ENCODE measurements around the gene GCK.

GCK gene

DNA sequence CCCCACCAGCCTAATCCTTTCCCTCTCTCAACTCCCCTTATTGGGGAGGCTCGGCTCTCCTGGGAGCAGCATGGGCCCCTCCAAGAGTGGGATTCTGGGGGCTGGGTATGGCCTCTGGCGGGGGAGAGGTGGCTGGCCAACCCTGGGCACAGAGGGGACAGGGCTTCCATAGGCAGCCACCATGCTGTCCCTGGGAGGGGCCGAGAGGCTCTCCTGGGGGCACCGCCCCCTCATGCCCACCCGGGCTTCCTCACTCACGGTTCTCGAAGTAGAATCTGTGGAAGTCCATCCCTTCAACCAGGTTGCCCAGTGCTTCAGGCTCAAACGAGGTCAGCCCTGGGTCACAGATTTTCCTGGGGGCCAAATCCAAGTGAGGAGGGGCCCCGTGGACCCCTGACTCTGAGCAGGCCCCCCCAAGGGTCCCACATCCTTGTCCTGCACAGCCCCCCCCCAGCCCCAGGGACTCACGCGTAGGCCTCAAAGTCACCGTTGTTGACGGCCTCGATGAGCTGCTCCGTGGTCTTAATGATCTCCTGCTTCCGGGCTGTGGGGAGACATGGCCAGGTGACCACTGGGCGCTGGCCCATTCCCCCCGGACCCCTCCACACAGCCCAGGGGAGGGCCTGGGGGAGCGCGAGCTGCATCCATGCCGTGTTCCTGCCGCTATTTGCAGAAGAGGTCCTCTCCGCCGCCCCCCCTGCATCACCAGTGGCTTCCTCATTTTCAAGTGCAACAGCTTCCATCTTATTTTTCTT is 31.3 kb upstream of the GCK start:
- TF ChIP-seq, protein P1, sequence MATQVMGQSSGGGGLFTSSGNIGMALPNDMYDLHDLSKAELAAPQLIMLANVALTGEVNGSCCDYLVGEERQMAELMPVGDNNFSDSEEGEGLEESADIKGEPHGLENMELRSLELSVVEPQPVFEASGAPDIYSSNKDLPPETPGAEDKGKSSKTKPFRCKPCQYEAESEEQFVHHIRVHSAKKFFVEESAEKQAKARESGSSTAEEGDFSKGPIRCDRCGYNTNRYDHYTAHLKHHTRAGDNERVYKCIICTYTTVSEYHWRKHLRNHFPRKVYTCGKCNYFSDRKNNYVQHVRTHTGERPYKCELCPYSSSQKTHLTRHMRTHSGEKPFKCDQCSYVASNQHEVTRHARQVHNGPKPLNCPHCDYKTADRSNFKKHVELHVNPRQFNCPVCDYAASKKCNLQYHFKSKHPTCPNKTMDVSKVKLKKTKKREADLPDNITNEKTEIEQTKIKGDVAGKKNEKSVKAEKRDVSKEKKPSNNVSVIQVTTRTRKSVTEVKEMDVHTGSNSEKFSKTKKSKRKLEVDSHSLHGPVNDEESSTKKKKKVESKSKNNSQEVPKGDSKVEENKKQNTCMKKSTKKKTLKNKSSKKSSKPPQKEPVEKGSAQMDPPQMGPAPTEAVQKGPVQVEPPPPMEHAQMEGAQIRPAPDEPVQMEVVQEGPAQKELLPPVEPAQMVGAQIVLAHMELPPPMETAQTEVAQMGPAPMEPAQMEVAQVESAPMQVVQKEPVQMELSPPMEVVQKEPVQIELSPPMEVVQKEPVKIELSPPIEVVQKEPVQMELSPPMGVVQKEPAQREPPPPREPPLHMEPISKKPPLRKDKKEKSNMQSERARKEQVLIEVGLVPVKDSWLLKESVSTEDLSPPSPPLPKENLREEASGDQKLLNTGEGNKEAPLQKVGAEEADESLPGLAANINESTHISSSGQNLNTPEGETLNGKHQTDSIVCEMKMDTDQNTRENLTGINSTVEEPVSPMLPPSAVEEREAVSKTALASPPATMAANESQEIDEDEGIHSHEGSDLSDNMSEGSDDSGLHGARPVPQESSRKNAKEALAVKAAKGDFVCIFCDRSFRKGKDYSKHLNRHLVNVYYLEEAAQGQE (IDR thresholded peaks at IDR 0.05; ENCODE audit: insufficient read depth in 1 of 2, low read depth in 2 of 2, low read length in 2 of 2) = no peak
- no peak for TF ChIP-seq SIN3A (IDR thresholded peaks at IDR 0.05; ENCODE audit: borderline replicate concordance, insufficient read depth, low read length)
- TF ChIP-seq TAF1 (IDR thresholded peaks at IDR 0.05; ENCODE audit: borderline replicate concordance, insufficient read depth, low read length) = no peak
- TF ChIP-seq POLR2AphosphoS5 (IDR thresholded peaks at IDR 0.05; ENCODE audit: low read depth, low read length) = no peak
- TF ChIP-seq FOXP2 (optimal IDR thresholded peaks at IDR 0.05; ENCODE audit: borderline replicate concordance, extremely low read depth, extremely low read length, insufficient read depth) = no peak

DNA sequence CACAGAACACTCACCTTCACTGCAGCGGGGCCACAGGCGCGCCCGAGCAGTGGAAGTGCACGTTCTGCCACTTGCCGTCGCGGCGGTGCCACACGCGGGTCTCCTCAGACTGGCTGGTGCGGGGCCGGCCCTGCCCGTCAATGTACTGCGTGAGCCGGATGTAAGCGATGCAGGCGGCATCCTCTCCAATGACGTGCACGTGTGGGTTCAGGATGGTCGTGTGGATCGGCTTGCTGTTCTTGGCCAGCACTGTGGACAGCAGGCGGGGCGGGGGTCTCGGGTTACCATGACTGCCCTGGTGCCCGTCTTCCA is 30.8 kb upstream of the GCK start:
- TF ChIP-seq SIN3A (IDR thresholded peaks at IDR 0.05; ENCODE audit: borderline replicate concordance, insufficient read depth, low read length) = no peak
- TF ChIP-seq POLR2AphosphoS5 (IDR thresholded peaks at IDR 0.05; ENCODE audit: low read depth, low read length) = no peak
- no peak for TF ChIP-seq FOXP2 (optimal IDR thresholded peaks at IDR 0.05; ENCODE audit: borderline replicate concordance, extremely low read depth, extremely low read length, insufficient read depth)
- no peak for TF ChIP-seq TAF1 (IDR thresholded peaks at IDR 0.05; ENCODE audit: borderline replicate concordance, insufficient read depth, low read length)
- TF ChIP-seq, protein P1 (IDR thresholded peaks at IDR 0.05; ENCODE audit: insufficient read depth in 1 of 2, low read depth in 2 of 2, low read length in 2 of 2) = no peak

DNA sequence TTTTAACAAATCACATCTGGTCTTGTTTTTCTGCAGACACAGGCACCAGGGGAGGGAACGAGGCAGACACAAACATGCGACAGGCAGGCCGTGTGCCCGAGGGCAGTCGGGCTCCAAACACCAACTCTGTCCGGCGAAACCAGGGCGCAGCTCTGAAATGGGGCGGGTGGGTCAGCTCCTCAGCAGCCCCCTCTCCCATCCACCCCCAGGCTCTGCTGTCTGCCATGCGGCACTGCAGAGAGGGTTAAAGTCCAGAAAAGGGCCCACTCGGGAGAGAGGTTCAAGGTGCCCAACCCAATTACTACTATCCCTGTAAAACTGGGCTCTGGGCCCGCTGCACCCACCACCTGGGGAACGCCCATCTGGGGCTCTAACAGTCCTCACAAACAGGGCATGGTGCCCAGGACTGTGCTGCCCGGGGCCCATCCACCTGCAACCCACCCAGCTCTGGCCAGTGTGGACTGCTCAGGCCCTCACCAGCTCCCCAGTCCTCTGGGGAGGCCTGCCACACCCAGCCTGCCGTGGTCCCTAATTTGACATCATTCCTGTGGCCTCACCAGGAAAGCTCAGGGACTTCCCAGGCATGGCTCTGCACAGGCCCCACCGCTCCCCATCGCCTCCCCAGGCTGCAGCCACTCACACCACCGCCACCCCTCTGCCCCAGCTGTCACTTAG is 30.3 kb upstream of the GCK start:
- TF ChIP-seq FOXP2 (optimal IDR thresholded peaks at IDR 0.05; ENCODE audit: borderline replicate concordance, extremely low read depth, extremely low read length, insufficient read depth) (no peak), TAF1 (IDR thresholded peaks at IDR 0.05; ENCODE audit: borderline replicate concordance, insufficient read depth, low read length) (no peak), SIN3A (IDR thresholded peaks at IDR 0.05; ENCODE audit: borderline replicate concordance, insufficient read depth, low read length) (no peak), POLR2AphosphoS5 (IDR thresholded peaks at IDR 0.05; ENCODE audit: low read depth, low read length) (no peak)
- TF ChIP-seq, protein P1 (IDR thresholded peaks at IDR 0.05; ENCODE audit: insufficient read depth in 1 of 2, low read depth in 2 of 2, low read length in 2 of 2) = no peak

GRCh38 chr7:44218418-44219201 is 29.4 kb upstream of the GCK start:
- TF ChIP-seq TAF1 (IDR thresholded peaks at IDR 0.05; ENCODE audit: borderline replicate concordance, insufficient read depth, low read length) (no peak), SIN3A (IDR thresholded peaks at IDR 0.05; ENCODE audit: borderline replicate concordance, insufficient read depth, low read length) (no peak), FOXP2 (optimal IDR thresholded peaks at IDR 0.05; ENCODE audit: borderline replicate concordance, extremely low read depth, extremely low read length, insufficient read depth) (no peak), POLR2AphosphoS5 (IDR thresholded peaks at IDR 0.05; ENCODE audit: low read depth, low read length) (no peak)
- TF ChIP-seq, protein P1 (IDR thresholded peaks at IDR 0.05; ENCODE audit: insufficient read depth in 1 of 2, low read depth in 2 of 2, low read length in 2 of 2) = no peak
